Nephron progenitor cell (in vitro differentiated cells): ENCODE results near the gene SPINT2.
A peak's percentile ranks its signal among the peaks of the same experiment; 100 is the strongest.
"Not testable (repeated sequence)": the region's sequence is repeated elsewhere in the genome, so short reads cannot be mapped to it uniquely, and the experiment has no call there.

Experiments used
- DNase-seq: peaks from one replicate; pipeline ENCODE4 v3.0.0; 2021
- H3K27ac Mint-ChIP-seq: 2 replicates; pipeline ENCODE4 v1.8.0; 2021; ENCODE audit warnings: mild to moderate bottlenecking, moderate library complexity, mixed read lengths
- H3K27me3 Mint-ChIP-seq: 2 replicates; pipeline ENCODE4 v1.8.0; 2021; ENCODE audit warnings: mild to moderate bottlenecking, low read depth, mixed read lengths; ENCODE audit not compliant: poor library complexity
- H3K36me3 Mint-ChIP-seq: 2 replicates; pipeline ENCODE4 v1.8.0; 2021; ENCODE audit warnings: low read depth, mixed read lengths
- H3K4me1 Mint-ChIP-seq: 2 replicates; pipeline ENCODE4 v1.8.0; 2021; ENCODE audit warnings: mixed read lengths
- H3K4me3 Mint-ChIP-seq: 2 replicates; pipeline ENCODE4 v1.8.0; 2021; ENCODE audit warnings: mild to moderate bottlenecking, moderate library complexity, mixed read lengths
- H3K9me3 Mint-ChIP-seq: 2 replicates; pipeline ENCODE4 v1.8.0; 2021; ENCODE audit warnings: mild to moderate bottlenecking, moderate library complexity, mixed read lengths
- TF ChIP-seq, protein P1 (sequence below): fragments of 200-600 bp; sonication (generic); IDR thresholded peaks from 2 replicates; pipeline ENCODE4 v1.5.0; 2021; ENCODE audit warnings: antibody characterized with exemption

SPINT2 gene

GRCh38 chr19:38329651-38330050 lies 65.3 kb downstream of the SPINT2 start:
- Mint-ChIP-seq H3K4me3 (no peak overlapping the region), H3K27ac (no peak overlapping the region), H3K9me3 (no peaks in the 10 kb centered on the region), H3K36me3 (no peaks in the 10 kb centered on the region), H3K27me3 (peaks cover 22% of the 10 kb centered on the region), H3K4me1 (no peaks in the 10 kb centered on the region)
- TF ChIP-seq, protein P1, sequence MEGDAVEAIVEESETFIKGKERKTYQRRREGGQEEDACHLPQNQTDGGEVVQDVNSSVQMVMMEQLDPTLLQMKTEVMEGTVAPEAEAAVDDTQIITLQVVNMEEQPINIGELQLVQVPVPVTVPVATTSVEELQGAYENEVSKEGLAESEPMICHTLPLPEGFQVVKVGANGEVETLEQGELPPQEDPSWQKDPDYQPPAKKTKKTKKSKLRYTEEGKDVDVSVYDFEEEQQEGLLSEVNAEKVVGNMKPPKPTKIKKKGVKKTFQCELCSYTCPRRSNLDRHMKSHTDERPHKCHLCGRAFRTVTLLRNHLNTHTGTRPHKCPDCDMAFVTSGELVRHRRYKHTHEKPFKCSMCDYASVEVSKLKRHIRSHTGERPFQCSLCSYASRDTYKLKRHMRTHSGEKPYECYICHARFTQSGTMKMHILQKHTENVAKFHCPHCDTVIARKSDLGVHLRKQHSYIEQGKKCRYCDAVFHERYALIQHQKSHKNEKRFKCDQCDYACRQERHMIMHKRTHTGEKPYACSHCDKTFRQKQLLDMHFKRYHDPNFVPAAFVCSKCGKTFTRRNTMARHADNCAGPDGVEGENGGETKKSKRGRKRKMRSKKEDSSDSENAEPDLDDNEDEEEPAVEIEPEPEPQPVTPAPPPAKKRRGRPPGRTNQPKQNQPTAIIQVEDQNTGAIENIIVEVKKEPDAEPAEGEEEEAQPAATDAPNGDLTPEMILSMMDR, result no peak
- no peak for DNase-seq

DNA sequence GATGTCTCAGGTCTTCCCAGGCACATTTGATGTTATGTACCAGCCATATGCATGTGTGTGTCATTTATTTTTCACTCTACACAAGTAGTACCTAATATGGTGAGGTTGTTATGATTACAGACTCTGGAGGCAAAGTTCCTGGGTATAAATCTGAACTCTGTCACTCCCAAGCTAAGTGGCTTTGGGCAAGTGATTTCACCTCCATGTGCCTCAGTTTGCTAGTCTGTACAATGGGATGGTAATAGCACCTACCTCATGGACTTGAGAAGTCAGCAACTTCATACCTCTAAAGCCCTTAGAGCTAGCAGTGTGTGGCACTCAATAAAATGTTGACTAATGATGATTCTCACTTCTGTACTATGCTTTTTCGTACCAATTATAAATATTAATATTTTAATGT lies 67.4 kb downstream of the SPINT2 start:
- peaks cover 5% of the 10 kb centered on the region for H3K4me1 Mint-ChIP-seq
- TF ChIP-seq, protein P1, result no peak
- peaks cover 18% of the 10 kb centered on the region for H3K27me3 Mint-ChIP-seq
- no peaks in the 10 kb centered on the region for H3K9me3 Mint-ChIP-seq
- H3K4me3 Mint-ChIP-seq, result no peak overlapping the region
- no peaks in the 10 kb centered on the region for H3K36me3 Mint-ChIP-seq
- H3K27ac Mint-ChIP-seq, result no peak overlapping the region
- no peak for DNase-seq

DNA sequence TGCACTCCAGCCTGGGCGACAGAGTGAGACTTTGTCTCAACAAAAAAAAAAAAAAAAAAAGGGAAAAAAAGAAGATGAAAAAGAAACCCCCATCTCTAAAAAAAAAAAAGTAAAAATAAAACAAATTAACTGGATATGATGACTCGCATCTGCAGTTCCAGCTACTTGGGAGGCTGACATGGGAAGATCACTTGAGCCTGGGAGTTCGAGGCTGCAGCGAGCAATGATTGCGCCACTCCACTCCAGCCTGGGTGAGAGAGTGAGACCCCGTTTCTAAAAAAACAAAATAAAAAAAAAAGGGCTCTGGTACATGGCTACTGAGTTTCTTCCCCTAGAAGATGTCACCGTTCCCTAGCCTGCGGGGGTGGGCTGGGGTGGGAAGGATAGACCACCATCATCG lies 68.9 kb downstream of the SPINT2 start:
- Mint-ChIP-seq H3K9me3 (no peaks in the 10 kb centered on the region), H3K4me1 (peaks cover 12% of the 10 kb centered on the region), H3K27me3 (peaks cover 24% of the 10 kb centered on the region), H3K36me3 (no peaks in the 10 kb centered on the region), H3K4me3 (no peak overlapping the region), H3K27ac (no peak overlapping the region)
- no peak for DNase-seq
- TF ChIP-seq, protein P1, result no peak

- Mint-ChIP-seq H3K9me3 (no peaks in the 10 kb centered on the region), H3K27ac (peak overlapping the region; percentile 97), H3K36me3 (peaks cover 4% of the 10 kb centered on the region), H3K4me3 (peak overlapping the region; percentile 92), H3K27me3 (peaks cover 11% of the 10 kb centered on the region), H3K4me1 (peaks cover 34% of the 10 kb centered on the region)
- TF ChIP-seq, protein P1, result no peak
- DNase-seq, result peak; percentile 93
Measured at GRCh38 chr19:38335949-38336637, 71.7 kb downstream of the SPINT2 start.

DNA sequence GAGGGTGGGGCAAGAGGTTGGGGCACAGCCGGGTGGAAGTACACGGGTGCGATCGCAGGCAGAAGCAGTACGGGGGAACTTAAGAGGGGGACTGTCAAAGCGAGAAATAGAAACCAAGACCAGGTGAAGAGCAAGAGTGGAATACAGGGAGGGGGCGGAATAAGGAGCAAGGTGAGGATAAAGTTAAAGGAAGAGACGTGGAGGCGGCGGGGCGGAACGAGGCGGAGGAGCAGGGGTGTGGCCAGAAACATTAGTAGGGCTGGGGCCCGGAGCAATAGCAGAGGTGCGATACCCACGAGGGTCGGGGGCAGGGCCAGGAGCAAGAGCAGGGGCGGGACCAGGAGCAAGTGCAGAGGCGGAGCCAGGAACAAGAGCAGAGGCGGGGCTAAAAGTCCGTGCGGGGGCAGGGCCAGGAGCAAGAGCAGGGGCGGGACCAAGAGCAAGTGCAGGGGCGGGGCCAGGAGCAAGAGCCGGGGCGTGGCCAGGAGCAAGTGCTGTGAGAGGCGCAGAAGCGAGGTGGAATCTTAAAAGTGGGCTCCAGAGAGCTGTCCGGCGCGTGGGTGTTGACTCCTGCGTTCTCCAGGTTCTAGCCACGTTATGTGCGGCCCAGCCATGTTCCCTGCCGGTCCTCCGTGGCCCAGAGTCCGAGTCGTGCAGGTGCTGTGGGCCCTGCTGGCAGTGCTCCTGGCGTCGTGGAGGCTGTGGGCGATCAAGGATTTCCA lies 72.4 kb downstream of the SPINT2 start:
- H3K27me3 Mint-ChIP-seq, result peaks cover 9% of the 10 kb centered on the region
- H3K4me3 Mint-ChIP-seq, result peak overlapping the region; percentile 92
- H3K27ac Mint-ChIP-seq, result peak overlapping the region; percentile 97
- H3K36me3 Mint-ChIP-seq, result peaks cover 4% of the 10 kb centered on the region
- peak; percentile 97 for DNase-seq
- peaks cover 35% of the 10 kb centered on the region for H3K4me1 Mint-ChIP-seq
- no peaks in the 10 kb centered on the region for H3K9me3 Mint-ChIP-seq
- TF ChIP-seq, protein P1, result no peak

GRCh38 chr19:38337360-38337653 lies 72.9 kb downstream of the SPINT2 start:
- Mint-ChIP-seq H3K27me3 (peaks cover 9% of the 10 kb centered on the region), H3K27ac (no peak overlapping the region), H3K4me3 (peak overlapping the region; percentile 92), H3K36me3 (peaks cover 4% of the 10 kb centered on the region), H3K4me1 (peaks cover 35% of the 10 kb centered on the region), H3K9me3 (no peaks in the 10 kb centered on the region)
- DNase-seq, result no peak
- TF ChIP-seq, protein P1, result no peak

- not testable (repeated sequence) for H3K36me3 Mint-ChIP-seq, H3K27ac Mint-ChIP-seq, DNase-seq
Measured at GRCh38 chr19:38339011-38339410, 74.6 kb downstream of the SPINT2 start.

More at GRCh38 chr19:38339011-38339410, 74.6 kb downstream of the SPINT2 start:
- H3K4me1 Mint-ChIP-seq, result peaks cover 35% of the 10 kb centered on the region
- H3K9me3 Mint-ChIP-seq, H3K4me3 Mint-ChIP-seq, H3K27me3 Mint-ChIP-seq: not testable (repeated sequence)
